LNCAP (cell line): ENCODE results near the gene APOOL.

Experiments used
- TF ChIP-seq, protein P1 (sequence below): fragments of 450-650 bp; IDR thresholded peaks from 2 replicates; pipeline ENCODE4 v1.5.1; 2017; ENCODE audit warnings: mild to moderate bottlenecking

The APOOL gene

DNA sequence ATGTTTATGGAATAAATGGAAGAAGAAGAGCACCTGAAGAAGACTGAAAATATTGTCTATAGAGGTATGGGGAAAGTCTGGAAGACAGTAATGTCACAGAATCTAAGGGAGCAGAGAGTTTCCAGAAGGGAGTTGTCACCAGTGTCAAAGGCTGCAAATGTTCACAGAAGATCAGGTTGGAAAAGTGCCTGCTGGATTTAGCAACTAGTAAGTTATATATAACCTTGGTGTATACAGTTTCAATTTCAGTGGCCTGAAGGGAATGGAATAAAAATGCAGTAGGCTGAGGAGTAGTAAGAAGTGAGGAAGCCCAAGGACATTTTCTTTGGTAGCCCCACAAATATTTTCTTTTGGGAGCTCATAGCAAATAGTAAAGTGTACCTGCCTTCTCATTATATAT is 132.7 kb downstream of the APOOL start:
- TF ChIP-seq, protein P1, sequence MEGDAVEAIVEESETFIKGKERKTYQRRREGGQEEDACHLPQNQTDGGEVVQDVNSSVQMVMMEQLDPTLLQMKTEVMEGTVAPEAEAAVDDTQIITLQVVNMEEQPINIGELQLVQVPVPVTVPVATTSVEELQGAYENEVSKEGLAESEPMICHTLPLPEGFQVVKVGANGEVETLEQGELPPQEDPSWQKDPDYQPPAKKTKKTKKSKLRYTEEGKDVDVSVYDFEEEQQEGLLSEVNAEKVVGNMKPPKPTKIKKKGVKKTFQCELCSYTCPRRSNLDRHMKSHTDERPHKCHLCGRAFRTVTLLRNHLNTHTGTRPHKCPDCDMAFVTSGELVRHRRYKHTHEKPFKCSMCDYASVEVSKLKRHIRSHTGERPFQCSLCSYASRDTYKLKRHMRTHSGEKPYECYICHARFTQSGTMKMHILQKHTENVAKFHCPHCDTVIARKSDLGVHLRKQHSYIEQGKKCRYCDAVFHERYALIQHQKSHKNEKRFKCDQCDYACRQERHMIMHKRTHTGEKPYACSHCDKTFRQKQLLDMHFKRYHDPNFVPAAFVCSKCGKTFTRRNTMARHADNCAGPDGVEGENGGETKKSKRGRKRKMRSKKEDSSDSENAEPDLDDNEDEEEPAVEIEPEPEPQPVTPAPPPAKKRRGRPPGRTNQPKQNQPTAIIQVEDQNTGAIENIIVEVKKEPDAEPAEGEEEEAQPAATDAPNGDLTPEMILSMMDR, result no peak

DNA sequence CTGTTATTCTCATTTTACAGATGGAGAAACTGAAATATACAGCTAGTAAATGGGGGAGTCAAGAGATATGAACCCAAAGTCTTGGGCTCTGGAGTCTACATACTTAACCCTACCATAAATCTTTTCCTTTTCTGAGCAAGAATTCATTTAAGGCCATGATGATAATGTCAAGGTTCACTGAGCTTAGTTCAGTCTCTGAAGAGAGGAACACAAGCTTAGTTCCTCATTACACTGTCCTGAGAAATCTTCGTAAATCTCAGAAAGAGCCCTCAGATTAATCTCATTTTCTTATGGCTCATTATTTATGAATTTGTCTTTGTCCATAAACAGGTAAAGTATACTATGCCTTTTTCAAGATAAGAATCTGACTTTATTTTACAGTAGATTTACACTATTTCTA is 135.7 kb downstream of the APOOL start:
- TF ChIP-seq, protein P1, result no peak

DNA sequence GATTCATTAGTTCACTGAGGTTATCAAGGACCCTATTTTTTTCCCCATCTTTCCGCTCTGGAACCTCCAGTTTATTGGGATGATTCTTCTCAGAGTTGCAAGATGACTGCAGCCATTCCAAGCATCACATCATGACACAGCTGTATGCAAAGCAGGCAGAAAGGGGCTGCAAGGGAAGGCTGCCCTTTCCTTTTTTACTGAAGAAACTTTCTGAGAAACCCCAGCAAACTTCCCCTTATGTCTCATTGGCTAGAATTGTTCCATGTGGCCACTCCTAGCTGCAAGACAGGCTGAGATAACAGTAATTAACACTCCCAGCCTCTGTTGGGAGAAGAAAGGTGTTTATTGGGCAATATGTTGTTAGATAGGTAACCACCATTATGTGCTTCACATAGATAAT is 137.3 kb downstream of the APOOL start:
- TF ChIP-seq, protein P1, result no peak
